ENCODE data around the gene RBSN.

RBSN gene

GRCh38 chr3:15045667-15046066, 53.3 kb downstream of the RBSN start:
- Histone ChIP-seq H3K36me3 (replicated peaks) (peaks cover 60% of the 10 kb centered on the region), H3K27ac (no peak overlapping the region), H3K27me3 (replicated peaks) (no peaks in the 10 kb centered on the region), H3K4me3 (ENCODE audit: low read depth, low read length) (no peak overlapping the region)
- DNase-seq: no peak
- in situ Hi-C loops (cut with HindIII; ENCODE audit: low pct_ligation_motif_present, low sequenced_read_pairs): no loop called here
- TF ChIP-seq CTCF (IDR thresholded peaks at IDR 0.05; ENCODE audit: low read depth, low read length, missing control alignments): no peak

- Histone ChIP-seq H3K36me3 (replicated peaks) (peaks cover 62% of the 10 kb centered on the region), H3K27me3 (replicated peaks) (no peaks in the 10 kb centered on the region), H3K27ac (no peak overlapping the region), H3K4me3 (ENCODE audit: low read depth, low read length) (no peak overlapping the region)
- in situ Hi-C loops (cut with HindIII; ENCODE audit: low pct_ligation_motif_present, low sequenced_read_pairs): no loop called here
- no peak for DNase-seq
- no peak for TF ChIP-seq CTCF (IDR thresholded peaks at IDR 0.05; ENCODE audit: low read depth, low read length, missing control alignments)
Observed at GRCh38 chr3:15044326-15044725, 54.6 kb downstream of the RBSN start.

GRCh38 chr3:15043408-15044171, 55.4 kb downstream of the RBSN start:
- in situ Hi-C loops (cut with HindIII; ENCODE audit: low pct_ligation_motif_present, low sequenced_read_pairs): no loop called here
- no peak for TF ChIP-seq CTCF (IDR thresholded peaks at IDR 0.05; ENCODE audit: low read depth, low read length, missing control alignments)
- Histone ChIP-seq H3K4me3 (ENCODE audit: low read depth, low read length) (no peak overlapping the region), H3K36me3 (replicated peaks) (peaks cover 60% of the 10 kb centered on the region), H3K27me3 (replicated peaks) (no peaks in the 10 kb centered on the region), H3K27ac (no peak overlapping the region)
- DNase-seq: no peak

- no peak overlapping the region for H3K27ac ChIP-seq
- peak; percentile 16 for DNase-seq
- in situ Hi-C loops (cut with HindIII; ENCODE audit: low pct_ligation_motif_present, low sequenced_read_pairs): no loop called here
Observed at GRCh38 chr3:15042936-15043335, 56.0 kb downstream of the RBSN start.

GRCh38 chr3:15041950-15042349, 57.0 kb downstream of the RBSN start:
- no peaks in the 10 kb centered on the region for H3K27me3 ChIP-seq (replicated peaks)
- no peak for TF ChIP-seq CTCF (IDR thresholded peaks at IDR 0.05; ENCODE audit: low read depth, low read length, missing control alignments)
- H3K4me3 ChIP-seq (ENCODE audit: low read depth, low read length): no peak overlapping the region
- DNase-seq: no peak
- H3K36me3 ChIP-seq (replicated peaks): peaks cover 63% of the 10 kb centered on the region
- no peak overlapping the region for H3K27ac ChIP-seq
- in situ Hi-C loops (cut with HindIII; ENCODE audit: low pct_ligation_motif_present, low sequenced_read_pairs): no loop called here

More at GRCh38 chr3:15042936-15043335, 56.0 kb downstream of the RBSN start:
- TF ChIP-seq CTCF (IDR thresholded peaks at IDR 0.05; ENCODE audit: low read depth, low read length, missing control alignments): no peak
- Histone ChIP-seq H3K36me3 (replicated peaks) (peaks cover 60% of the 10 kb centered on the region), H3K27me3 (replicated peaks) (no peaks in the 10 kb centered on the region), H3K4me3 (ENCODE audit: low read depth, low read length) (no peak overlapping the region)

GRCh38 chr3:15040844-15041243, 58.1 kb downstream of the RBSN start:
- no peak for TF ChIP-seq CTCF (IDR thresholded peaks at IDR 0.05; ENCODE audit: low read depth, low read length, missing control alignments)
- no peak overlapping the region for H3K27ac ChIP-seq

More at GRCh38 chr3:15040844-15041243, 58.1 kb downstream of the RBSN start:
- H3K27me3 ChIP-seq (replicated peaks): no peaks in the 10 kb centered on the region
- peaks cover 61% of the 10 kb centered on the region for H3K36me3 ChIP-seq (replicated peaks)
- peak; percentile 14 for DNase-seq
- H3K4me3 ChIP-seq (ENCODE audit: low read depth, low read length): no peak overlapping the region
- in situ Hi-C loops (cut with HindIII; ENCODE audit: low pct_ligation_motif_present, low sequenced_read_pairs): no loop called here

Measured in brain microvascular endothelial cell (primary cell).